Effector memory CD8-positive, alpha-beta T cell (primary cell): ENCODE data around the gene MRPS17.

ENCODE experiments used
- ATAC-seq: fragments of 150-1000 bp; cut with Tn5 transposase; replicated peaks from 2 replicates; pipeline ENCODE4 v1.10.0; 2021; ENCODE audit warnings: mild to moderate bottlenecking, moderate library complexity
- DNase-seq, 3 experiments: peaks; one replicate each; pipeline ENCODE4 v3.0.0; 2021
- H3K27ac Mint-ChIP-seq, 2 donors: one replicate each; pipeline ENCODE4 v1.8.0; 2022; ENCODE audit warnings: mild to moderate bottlenecking in 2 of 2, mixed read lengths in 2 of 2, moderate library complexity in 2 of 2
- H3K27me3 Mint-ChIP-seq, 2 donors: one replicate each; pipeline ENCODE4 v1.8.0; 2022; ENCODE audit warnings: mixed read lengths in 2 of 2
- H3K36me3 Mint-ChIP-seq: one replicate; pipeline ENCODE4 v1.8.0; 2022; ENCODE audit warnings: mild to moderate bottlenecking, moderate library complexity, mixed read lengths; ENCODE audit not compliant: insufficient read depth
- H3K4me1 Mint-ChIP-seq, 2 donors: one replicate each; pipeline ENCODE4 v1.8.0; 2022; ENCODE audit warnings: low read depth in 2 of 2, mixed read lengths in 2 of 2
- H3K4me3 Mint-ChIP-seq, 2 donors: one replicate each; pipeline ENCODE4 v1.8.0; 2022; ENCODE audit warnings: mild to moderate bottlenecking in 2 of 2, mixed read lengths in 2 of 2, moderate library complexity in 2 of 2
- H3K9me3 Mint-ChIP-seq, 2 donors: one replicate each; pipeline ENCODE4 v1.8.0; 2022; ENCODE audit warnings: mixed read lengths in 2 of 2

Gene MRPS17

DNA sequence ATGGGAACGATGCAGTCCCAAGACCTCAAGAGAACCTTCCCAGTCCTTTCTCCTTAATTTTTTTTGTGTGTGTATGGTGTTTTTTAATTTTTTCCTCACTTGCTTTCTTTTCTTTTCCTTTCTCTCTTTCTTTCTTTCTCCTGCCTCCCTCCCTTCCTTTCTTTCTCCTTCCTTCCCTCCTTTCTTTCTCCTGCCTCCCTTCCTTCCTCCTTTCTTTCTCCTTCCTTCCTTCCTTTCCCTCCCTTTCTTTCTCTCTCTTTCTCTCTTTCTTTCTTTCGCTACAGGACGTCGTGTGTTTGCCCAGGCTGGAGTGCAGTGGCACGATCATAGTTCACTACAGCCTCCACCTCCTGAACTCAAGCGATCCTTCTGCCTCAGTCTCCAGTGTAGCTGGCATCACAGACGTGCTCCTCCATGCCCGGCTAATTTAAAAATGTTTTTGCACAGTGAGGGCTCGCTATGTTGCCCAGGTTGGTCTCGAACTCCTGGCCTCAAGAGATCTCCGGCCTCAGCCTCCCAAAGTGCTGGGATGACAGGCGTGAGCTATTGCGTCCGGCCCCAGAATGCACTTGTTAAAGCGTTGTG lies 12.0 kb downstream of the MRPS17 start:
- H3K4me3 Mint-ChIP-seq = peak overlapping the region; percentile 69 to 78
- ATAC-seq = no peak
- peaks cover 7% of the 10 kb centered on the region for H3K36me3 Mint-ChIP-seq

DNA sequence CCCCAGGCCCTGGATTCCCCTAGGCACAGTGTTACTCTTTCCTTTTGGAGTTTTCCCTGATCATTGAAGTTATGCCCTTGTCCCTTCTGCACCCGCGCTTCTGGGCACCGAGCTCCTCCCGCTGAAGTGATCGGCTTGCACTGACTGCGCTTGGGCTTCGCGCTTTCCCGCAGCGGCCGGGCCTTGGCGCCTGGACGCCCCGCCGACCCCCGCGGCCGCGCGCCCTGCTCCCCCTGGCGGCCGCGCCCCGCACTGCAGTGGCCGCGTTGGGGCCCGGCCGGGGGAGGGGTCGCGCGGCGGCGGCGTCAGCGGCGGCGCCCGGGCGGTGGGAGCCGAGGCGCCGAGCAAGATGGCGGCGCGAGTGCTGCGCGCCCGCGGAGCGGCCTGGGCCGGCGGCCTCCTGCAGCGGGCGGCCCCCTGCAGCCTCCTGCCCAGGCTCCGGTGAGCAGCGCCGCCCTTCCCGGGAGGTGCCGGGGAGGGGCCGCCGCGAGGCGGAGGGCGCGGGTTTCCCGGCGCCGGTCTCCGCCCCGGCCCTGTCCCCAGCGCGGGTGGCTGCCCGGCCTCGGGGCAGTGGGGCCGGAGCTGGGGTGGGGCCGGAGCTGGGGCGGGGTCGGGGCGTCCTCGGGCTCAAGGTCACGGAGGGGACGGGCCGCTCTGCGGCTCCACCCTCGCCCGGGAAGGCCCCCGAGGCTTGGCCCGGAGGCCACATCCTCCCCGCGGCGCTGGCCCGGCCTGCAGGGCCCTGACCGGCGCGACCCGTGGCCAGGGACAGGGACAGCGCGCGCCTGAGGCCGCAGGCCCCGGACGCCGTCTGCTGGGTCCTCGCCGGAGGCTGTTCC lies 12.8 kb downstream of the MRPS17 start, which contains the start of gene NIPSNAP2:
Gene NIPSNAP2, plus strand, starts transcription at position 325 of the 839 bp plus-strand sequence. Its CDS starts 25 bp downstream, at position 350.
- Mint-ChIP-seq H3K4me1 (peaks cover 24 to 32% of the 10 kb centered on the region in 2 donors), H3K27me3 (no peaks in the 10 kb centered on the region), H3K36me3 (peaks cover 9% of the 10 kb centered on the region), H3K27ac (peak within 1 kb of the TSS; percentile 88 to 92), H3K4me3 (peak within 1 kb of the TSS; percentile 69 to 82), H3K9me3 (no peaks in the 10 kb centered on the region)
- ATAC-seq (peak; percentile 84), DNase-seq (peak; percentile 45 to 70 (median 53))

More for the DNA sequence above, 12.0 kb downstream of the MRPS17 start:
- Mint-ChIP-seq H3K9me3 (no peaks in the 10 kb centered on the region), H3K4me1 (peaks cover 19 to 24% of the 10 kb centered on the region in 2 donors), H3K27ac (peak overlapping the region; percentile 80 to 89), H3K27me3 (no peaks in the 10 kb centered on the region)
- no peak for DNase-seq

DNA sequence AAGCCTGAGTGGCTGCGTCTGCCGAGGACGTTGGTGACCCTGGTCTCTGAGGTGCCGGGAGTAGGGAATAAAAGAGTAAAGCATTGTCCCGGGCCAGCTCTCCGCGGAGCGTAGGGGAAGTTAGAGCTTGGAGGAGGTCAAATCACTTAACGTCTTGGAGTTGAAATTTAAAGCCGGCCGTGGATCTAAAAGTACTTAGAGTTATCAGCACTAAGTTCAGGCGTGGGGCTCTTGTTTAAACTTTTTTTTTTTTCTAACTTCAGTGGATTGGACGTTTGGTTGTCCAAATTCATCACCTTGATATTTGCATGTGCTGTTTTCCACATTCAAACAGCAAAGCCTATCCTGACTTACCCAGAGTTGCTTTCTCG lies 13.4 kb downstream of the MRPS17 start:
- peak overlapping the region; percentile 68 to 82 for H3K4me3 Mint-ChIP-seq
- ATAC-seq (no peak), DNase-seq (no peak)
- peaks cover 15% of the 10 kb centered on the region for H3K36me3 Mint-ChIP-seq
- H3K4me1 Mint-ChIP-seq = peaks cover 26 to 36% of the 10 kb centered on the region in 2 donors
- H3K27me3 Mint-ChIP-seq = no peaks in the 10 kb centered on the region
- H3K9me3 Mint-ChIP-seq = no peaks in the 10 kb centered on the region
- peak overlapping the region; percentile 88 to 92 for H3K27ac Mint-ChIP-seq

DNA sequence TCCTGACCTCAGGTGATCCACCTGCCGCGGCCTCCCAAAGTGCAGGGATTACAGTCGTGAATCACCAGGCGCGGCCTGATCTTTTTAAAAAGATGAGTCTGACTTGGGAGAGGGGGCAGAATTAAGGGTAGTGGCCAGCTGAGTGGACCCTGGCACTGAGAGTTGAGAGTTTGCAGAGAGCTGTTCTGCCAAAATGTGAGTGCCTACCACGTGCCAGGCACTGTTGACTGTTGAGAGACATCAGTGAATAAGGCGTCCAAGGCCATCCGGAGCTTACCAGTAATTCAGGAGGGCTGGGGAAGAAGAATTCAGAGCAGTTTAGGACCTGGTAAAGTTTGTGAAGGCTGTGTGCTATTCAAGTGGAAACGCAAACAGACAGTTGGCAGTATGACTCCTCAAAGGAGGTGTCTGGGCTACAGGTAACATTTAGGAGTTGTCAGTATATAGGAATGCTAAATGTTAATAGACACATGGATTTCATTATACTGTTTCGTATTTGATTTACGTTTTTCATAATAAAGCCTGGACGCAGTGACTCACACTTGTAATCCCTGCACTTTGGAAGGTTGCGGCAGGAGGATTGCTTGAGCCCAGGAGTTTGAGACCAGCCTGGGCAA lies 14.2 kb downstream of the MRPS17 start:
- H3K27me3 Mint-ChIP-seq = no peaks in the 10 kb centered on the region
- no peaks in the 10 kb centered on the region for H3K9me3 Mint-ChIP-seq
- ATAC-seq = no peak
- no peak for DNase-seq
- peaks cover 22% of the 10 kb centered on the region for H3K36me3 Mint-ChIP-seq
- H3K27ac Mint-ChIP-seq = peak overlapping the region; percentile 88 to 92
- peak overlapping the region; percentile 68 to 82 for H3K4me3 Mint-ChIP-seq
- H3K4me1 Mint-ChIP-seq = peaks cover 30 to 42% of the 10 kb centered on the region in 2 donors

DNA sequence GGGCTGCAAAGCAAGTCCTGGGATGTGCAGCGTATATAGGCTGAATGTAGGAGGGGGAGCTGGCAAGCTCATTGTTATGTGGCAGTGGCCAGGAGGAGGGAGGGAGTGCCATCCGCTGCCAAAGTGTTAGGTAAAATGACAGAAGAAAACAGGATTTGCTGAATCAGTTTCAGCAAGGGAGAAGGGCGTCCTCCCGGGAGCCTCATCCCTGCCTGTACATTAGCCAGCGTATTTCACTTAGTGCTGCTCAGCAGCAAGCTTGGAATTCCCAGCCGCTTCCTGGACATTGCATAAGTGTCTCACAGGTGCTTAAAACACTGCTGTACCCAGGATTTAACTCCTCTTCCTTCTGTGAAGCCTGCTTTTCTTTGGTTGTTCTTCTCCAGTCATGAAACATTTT lies 15.2 kb downstream of the MRPS17 start:
- DNase-seq (no peak), ATAC-seq (no peak)
- Mint-ChIP-seq H3K4me3 (no peak overlapping the region), H3K4me1 (peaks cover 32 to 47% of the 10 kb centered on the region in 2 donors), H3K27ac (no peak overlapping the region), H3K9me3 (no peaks in the 10 kb centered on the region), H3K27me3 (no peaks in the 10 kb centered on the region), H3K36me3 (peaks cover 22% of the 10 kb centered on the region)

DNA sequence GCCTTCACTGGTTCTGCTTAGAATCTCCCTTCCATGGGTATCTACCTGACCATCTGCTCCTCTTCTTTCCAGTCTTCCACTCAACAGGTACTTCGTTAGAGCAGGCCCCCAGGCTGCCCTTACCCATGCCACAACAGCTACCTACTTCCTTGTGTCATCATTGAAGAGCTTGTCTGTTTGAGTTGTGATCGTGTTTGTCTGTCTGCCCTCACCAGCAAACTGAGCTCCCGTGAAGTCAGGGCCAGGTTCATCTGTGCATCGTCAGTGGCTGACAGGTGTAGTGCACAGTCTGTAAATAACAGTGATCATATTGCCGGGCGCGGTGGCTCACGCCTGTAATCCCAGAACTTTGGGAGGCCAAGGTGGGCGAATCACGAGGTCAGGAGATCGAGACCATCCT lies 17.7 kb downstream of the MRPS17 start:
- no peak for DNase-seq
- H3K4me1 Mint-ChIP-seq = peaks cover 27 to 40% of the 10 kb centered on the region in 2 donors
- ATAC-seq = no peak
- H3K9me3 Mint-ChIP-seq = no peaks in the 10 kb centered on the region
- H3K27ac Mint-ChIP-seq = peak overlapping the region in 1 of 2 donors; percentile 68
- H3K4me3 Mint-ChIP-seq = no peak overlapping the region
- peaks cover 19% of the 10 kb centered on the region for H3K36me3 Mint-ChIP-seq
- H3K27me3 Mint-ChIP-seq = no peaks in the 10 kb centered on the region

DNA sequence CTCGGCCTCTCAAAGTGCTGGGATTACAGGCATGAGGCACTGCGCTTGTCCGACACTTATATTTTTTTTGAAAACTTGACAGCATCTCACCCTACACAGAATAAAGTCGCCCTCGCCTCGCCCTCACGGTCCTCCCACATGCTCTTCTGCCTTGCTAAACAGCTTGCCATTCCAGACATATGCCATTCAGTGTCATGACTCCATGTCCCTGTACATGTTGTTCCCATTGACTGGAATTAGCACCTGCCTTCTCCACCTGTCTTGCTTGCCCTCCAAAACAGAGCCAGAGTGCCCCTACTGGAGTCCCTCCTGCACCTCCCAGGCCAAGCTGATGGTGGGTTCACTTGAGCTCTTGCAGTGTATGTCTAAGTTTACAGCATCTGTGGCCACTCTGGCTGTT lies 18.9 kb downstream of the MRPS17 start:
- H3K27me3 Mint-ChIP-seq = no peaks in the 10 kb centered on the region
- no peaks in the 10 kb centered on the region for H3K9me3 Mint-ChIP-seq
- H3K4me1 Mint-ChIP-seq = peaks cover 25 to 51% of the 10 kb centered on the region in 2 donors
- ATAC-seq (no peak), DNase-seq (no peak)
- peaks cover 19% of the 10 kb centered on the region for H3K36me3 Mint-ChIP-seq
- H3K27ac Mint-ChIP-seq = peak overlapping the region; percentile 61 to 79
- H3K4me3 Mint-ChIP-seq = no peak overlapping the region

DNA sequence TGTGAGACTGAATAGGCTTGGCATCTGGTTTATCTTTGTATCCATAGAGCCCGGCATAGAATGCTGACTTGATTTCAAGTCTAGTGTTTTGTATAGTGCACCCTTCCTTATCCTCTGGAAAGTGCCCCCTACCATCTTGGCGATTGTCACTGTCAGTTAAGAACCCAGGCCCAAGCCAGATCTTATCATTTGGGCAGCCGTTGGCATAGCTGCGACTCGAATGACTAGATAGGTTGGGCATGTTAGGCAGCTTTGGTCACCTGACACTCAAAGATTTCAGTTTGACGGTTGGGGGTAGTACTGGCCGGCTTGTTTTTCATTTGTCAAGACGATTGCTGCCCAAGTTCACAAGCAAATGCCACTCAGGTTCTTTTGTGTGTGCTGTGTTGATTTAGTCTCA lies 19.3 kb downstream of the MRPS17 start:
- peaks cover 21 to 52% of the 10 kb centered on the region in 2 donors for H3K4me1 Mint-ChIP-seq
- ATAC-seq = no peak
- H3K27me3 Mint-ChIP-seq = no peaks in the 10 kb centered on the region
- peaks cover 19% of the 10 kb centered on the region for H3K36me3 Mint-ChIP-seq
- DNase-seq = no peak
- no peaks in the 10 kb centered on the region for H3K9me3 Mint-ChIP-seq
- no peak overlapping the region for H3K4me3 Mint-ChIP-seq
- H3K27ac Mint-ChIP-seq = peak overlapping the region; percentile 61 to 79

DNA sequence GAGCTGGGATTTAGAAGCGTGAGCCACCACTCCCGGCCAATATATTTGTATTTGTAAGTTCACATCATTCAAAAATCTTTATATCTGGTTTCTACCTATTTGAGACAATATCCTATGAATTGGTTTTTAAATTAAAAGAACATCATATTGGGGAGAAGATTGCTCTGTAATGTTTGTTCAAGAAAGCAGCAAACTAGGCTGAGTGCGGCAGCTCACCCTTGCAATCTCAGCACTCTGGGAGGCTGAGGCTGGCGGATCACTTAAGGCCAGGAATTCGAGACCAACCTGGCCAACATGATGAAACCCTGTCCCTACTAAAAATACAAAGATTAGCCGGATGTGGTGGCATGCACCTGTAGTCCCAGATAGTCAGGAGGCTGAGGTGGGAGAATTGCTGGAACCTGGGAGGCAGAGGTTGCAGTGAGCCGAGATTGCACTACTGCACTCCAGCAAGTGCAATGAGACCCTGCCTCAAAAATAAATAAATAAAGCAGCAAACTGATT lies 22.1 kb downstream of the MRPS17 start:
- Mint-ChIP-seq H3K4me1 (peaks cover 20 to 39% of the 10 kb centered on the region in 2 donors), H3K27me3 (no peaks in the 10 kb centered on the region), H3K27ac (no peak overlapping the region), H3K36me3 (peaks cover 25% of the 10 kb centered on the region), H3K4me3 (no peak overlapping the region), H3K9me3 (no peaks in the 10 kb centered on the region)
- no peak for ATAC-seq
- DNase-seq = no peak

DNA sequence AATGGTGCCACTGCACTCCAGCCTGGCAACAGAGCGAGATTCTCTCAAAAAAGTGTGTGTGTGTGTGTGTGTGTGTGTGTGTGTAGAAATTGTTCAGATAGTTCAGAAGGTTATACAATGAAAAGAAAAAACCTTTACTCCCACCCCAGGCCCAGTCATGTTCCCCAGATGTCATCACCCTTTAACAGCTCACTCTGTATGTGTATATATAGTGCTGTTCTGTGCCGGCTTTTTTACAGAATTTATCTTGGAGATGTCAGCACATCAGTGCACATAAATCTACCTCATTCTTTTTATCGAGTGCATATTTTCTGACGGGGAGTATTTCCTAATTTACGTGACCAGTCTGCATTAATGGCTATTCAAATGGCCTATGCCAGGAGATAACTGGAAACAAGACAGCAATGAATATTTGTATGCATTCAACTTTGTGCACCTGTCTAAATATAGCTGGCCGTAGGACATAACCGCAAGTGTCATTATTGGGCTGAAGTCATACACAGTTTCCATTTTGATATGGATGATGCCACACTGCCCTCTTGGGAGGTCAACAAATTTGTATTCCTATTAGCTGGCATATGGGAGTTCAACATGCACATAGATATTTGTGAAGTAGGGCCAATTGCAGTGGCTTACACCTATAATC lies 24.4 kb downstream of the MRPS17 start:
- H3K9me3 Mint-ChIP-seq = no peaks in the 10 kb centered on the region
- ATAC-seq (no peak), DNase-seq (no peak)
- no peaks in the 10 kb centered on the region for H3K27me3 Mint-ChIP-seq
- peaks cover 9 to 21% of the 10 kb centered on the region in 2 donors for H3K4me1 Mint-ChIP-seq
- no peak overlapping the region for H3K4me3 Mint-ChIP-seq
- no peak overlapping the region for H3K27ac Mint-ChIP-seq
- peaks cover 26% of the 10 kb centered on the region for H3K36me3 Mint-ChIP-seq

DNA sequence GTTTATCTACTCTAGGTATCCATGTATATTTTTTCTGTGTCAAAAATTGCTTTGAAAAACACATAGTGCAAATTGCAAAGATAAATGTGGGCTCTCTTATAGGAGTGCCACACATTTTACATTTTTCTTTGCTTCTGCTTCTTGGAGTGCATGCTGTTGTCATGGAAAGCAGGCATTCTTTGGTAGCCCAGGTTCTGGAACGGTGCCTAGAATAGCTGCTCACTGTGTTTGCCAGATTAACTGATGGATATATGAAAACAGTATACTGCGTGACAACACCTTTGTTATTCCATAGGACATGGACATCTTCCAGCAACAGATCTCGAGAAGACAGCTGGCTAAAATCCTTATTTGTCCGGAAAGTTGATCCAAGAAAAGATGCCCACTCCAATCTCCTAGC lies 26.2 kb downstream of the MRPS17 start:
- Mint-ChIP-seq H3K4me1 (peaks cover 5 to 17% of the 10 kb centered on the region in 2 donors), H3K4me3 (no peak overlapping the region), H3K9me3 (no peaks in the 10 kb centered on the region), H3K27me3 (no peaks in the 10 kb centered on the region), H3K36me3 (peaks cover 34% of the 10 kb centered on the region), H3K27ac (no peak overlapping the region)
- no peak for ATAC-seq
- DNase-seq = no peak

DNA sequence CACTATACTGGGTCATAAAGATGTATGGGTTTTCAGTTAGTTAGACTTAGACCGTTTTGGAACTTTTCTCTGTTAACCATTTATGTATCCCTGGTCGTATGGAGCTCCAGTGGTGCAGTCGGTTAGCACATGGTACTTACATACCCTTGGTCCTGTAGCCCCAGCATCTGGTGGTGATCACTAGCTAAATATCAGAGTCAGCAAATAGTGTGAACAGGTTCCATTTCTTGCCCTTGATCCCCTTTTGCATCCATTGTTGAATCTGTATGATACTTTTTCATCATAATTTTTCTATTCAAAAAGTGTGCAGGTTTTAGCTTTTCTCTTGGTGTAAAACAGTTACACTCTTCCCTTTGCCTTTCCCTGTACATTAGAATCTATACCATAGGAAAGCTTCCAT lies 28.6 kb downstream of the MRPS17 start:
- Mint-ChIP-seq H3K4me3 (no peak overlapping the region), H3K36me3 (peaks cover 57% of the 10 kb centered on the region), H3K27me3 (no peaks in the 10 kb centered on the region), H3K27ac (no peak overlapping the region), H3K4me1 (peaks cover 2 to 6% of the 10 kb centered on the region in 2 donors), H3K9me3 (no peaks in the 10 kb centered on the region)
- DNase-seq (no peak), ATAC-seq (no peak)

DNA sequence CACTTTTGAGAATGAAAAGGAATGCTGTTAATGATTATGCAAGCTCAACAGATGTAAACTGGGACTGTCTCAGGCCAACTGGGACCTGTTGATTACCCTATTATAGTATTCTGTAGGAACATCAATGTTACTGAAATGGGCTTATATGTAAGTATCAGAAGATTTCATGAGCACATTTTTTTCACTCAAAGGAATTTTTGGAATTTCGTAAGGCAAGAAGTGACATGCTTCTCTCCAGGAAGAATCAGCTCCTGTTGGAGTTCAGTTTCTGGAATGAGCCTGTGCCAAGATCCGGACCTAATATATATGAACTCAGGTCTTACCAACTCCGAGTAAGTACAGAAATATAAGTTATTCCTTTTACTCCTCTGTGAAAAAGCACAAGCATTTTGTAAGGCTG lies 31.9 kb downstream of the MRPS17 start:
- H3K27me3 Mint-ChIP-seq = no peaks in the 10 kb centered on the region
- no peak overlapping the region for H3K27ac Mint-ChIP-seq
- H3K9me3 Mint-ChIP-seq = no peaks in the 10 kb centered on the region
- H3K4me3 Mint-ChIP-seq = no peak overlapping the region
- peaks cover 76% of the 10 kb centered on the region for H3K36me3 Mint-ChIP-seq
- ATAC-seq (no peak), DNase-seq (no peak)
- H3K4me1 Mint-ChIP-seq = no peaks in the 10 kb centered on the region
